Natural killer cell treated with Interleukin-12 subunit alpha and Interleukin-12 subunit beta and Interleukin-15 and Interleukin-18, amount 100 ng/mL, for 72 hours (primary cell): ENCODE measurements around the gene SDK1. TPM values are rescaled to one million over a fixed set of nuclear protein-coding genes. Genes with fewer than 3 reads are reported as not detected.
A peak's percentile ranks its signal among the peaks of the same experiment; 100 is the strongest.

ENCODE experiments used
- ATAC-seq, 2 donors: fragments of 150-1000 bp; cut with Tn5 transposase in 1 of 2; sonication (Bioruptor Pico), chemical (Tn5 transposase) in 1 of 2; 2 replicates each; pipeline ENCODE4 v1.10.0; 2021
- DNase-seq: peaks from one replicate; pipeline ENCODE4 v3.0.0; 2022; ENCODE audit warnings: low spot score
- H3K27ac Mint-ChIP-seq, 2 donors: 1 replicate in 1 of 2; 2 replicates in 1 of 2; pipeline ENCODE4 v1.8.0; 2022; ENCODE audit warnings: mixed read lengths in 2 of 2, mild to moderate bottlenecking in 1 of 2, moderate library complexity in 1 of 2
- H3K27me3 Mint-ChIP-seq, 2 donors: 1 replicate in 1 of 2; 2 replicates in 1 of 2; pipeline ENCODE4 v1.8.0; 2022; ENCODE audit warnings: mixed read lengths in 2 of 2
- H3K36me3 Mint-ChIP-seq: one replicate; pipeline ENCODE4 v1.8.0; 2022; ENCODE audit warnings: mixed read lengths
- H3K4me1 Mint-ChIP-seq, 2 donors: 1 replicate in 1 of 2; 2 replicates in 1 of 2; pipeline ENCODE4 v1.8.0; 2022; ENCODE audit warnings: low read depth in 2 of 2, mixed read lengths in 2 of 2, mild to moderate bottlenecking in 1 of 2
- H3K4me3 Mint-ChIP-seq: one replicate; pipeline ENCODE4 v1.8.0; 2022; ENCODE audit warnings: mixed read lengths
- H3K9me3 Mint-ChIP-seq: 2 replicates; pipeline ENCODE4 v1.8.0; 2022; ENCODE audit warnings: mixed read lengths
- total RNA-seq, 2 donors: library from RNA; stranded (reverse); gene quantifications; one replicate each; pipeline ENCODE4 v1.2.3, GENCODE V29; 2022

The SDK1 gene
- total RNA-seq, 2 donors from 2014 or later, result 0.20 to 0.40 TPM

- Mint-ChIP-seq H3K36me3 (no peaks in the 10 kb centered on the region), H3K9me3 (no peaks in the 10 kb centered on the region), H3K27me3 (peaks cover 0 to 3% of the 10 kb centered on the region in 2 donors), H3K4me1 (no peaks in the 10 kb centered on the region), H3K27ac (no peak overlapping the region), H3K4me3 (no peak overlapping the region)
- DNase-seq (no peak), ATAC-seq (no peak)
Observed at GRCh38 chr7:4131063-4131462, 830.0 kb downstream of the SDK1 start.

- no peaks in the 10 kb centered on the region for H3K36me3 Mint-ChIP-seq
- H3K9me3 Mint-ChIP-seq, result no peaks in the 10 kb centered on the region
- H3K27me3 Mint-ChIP-seq, result peaks cover 0 to 3% of the 10 kb centered on the region in 2 donors
- ATAC-seq (no peak), DNase-seq (no peak)
- H3K4me1 Mint-ChIP-seq, result no peaks in the 10 kb centered on the region
- no peak overlapping the region for H3K27ac Mint-ChIP-seq
- H3K4me3 Mint-ChIP-seq, result no peak overlapping the region
Observed at GRCh38 chr7:4132221-4132620, 831.2 kb downstream of the SDK1 start.

- H3K4me3 Mint-ChIP-seq, result no peak overlapping the region
- no peaks in the 10 kb centered on the region for H3K36me3 Mint-ChIP-seq
- no peak overlapping the region for H3K27ac Mint-ChIP-seq
- DNase-seq (no peak), ATAC-seq (no peak)
- no peaks in the 10 kb centered on the region for H3K9me3 Mint-ChIP-seq
- no peaks in the 10 kb centered on the region for H3K4me1 Mint-ChIP-seq
- no peaks in the 10 kb centered on the region for H3K27me3 Mint-ChIP-seq
Observed at GRCh38 chr7:4133491-4134044, 832.5 kb downstream of the SDK1 start.

- H3K4me1 Mint-ChIP-seq, result no peaks in the 10 kb centered on the region
- H3K27me3 Mint-ChIP-seq, result no peaks in the 10 kb centered on the region
- no peaks in the 10 kb centered on the region for H3K9me3 Mint-ChIP-seq
- DNase-seq, result no peak
- peak in 1 of 2 donors; percentile 13 for ATAC-seq
- H3K36me3 Mint-ChIP-seq, result no peaks in the 10 kb centered on the region
- H3K4me3 Mint-ChIP-seq, result no peak overlapping the region
- no peak overlapping the region for H3K27ac Mint-ChIP-seq
Observed at GRCh38 chr7:4134204-4134603, 833.2 kb downstream of the SDK1 start.

- no peak overlapping the region for H3K27ac Mint-ChIP-seq
- H3K4me3 Mint-ChIP-seq, result no peak overlapping the region
- H3K4me1 Mint-ChIP-seq, result no peaks in the 10 kb centered on the region
- H3K36me3 Mint-ChIP-seq, result no peaks in the 10 kb centered on the region
- ATAC-seq (peak in 1 of 2 donors; percentile 18), DNase-seq (no peak)
- no peaks in the 10 kb centered on the region for H3K27me3 Mint-ChIP-seq
- no peaks in the 10 kb centered on the region for H3K9me3 Mint-ChIP-seq
Observed at GRCh38 chr7:4134631-4135030, 833.6 kb downstream of the SDK1 start.

- ATAC-seq (no peak), DNase-seq (no peak)
- Mint-ChIP-seq H3K27ac (no peak overlapping the region), H3K36me3 (no peaks in the 10 kb centered on the region), H3K4me1 (no peaks in the 10 kb centered on the region), H3K9me3 (no peaks in the 10 kb centered on the region), H3K4me3 (no peak overlapping the region), H3K27me3 (no peaks in the 10 kb centered on the region)
Observed at GRCh38 chr7:4135301-4135700, 834.2 kb downstream of the SDK1 start.

- H3K27ac Mint-ChIP-seq, result no peak overlapping the region
- H3K4me3 Mint-ChIP-seq, result no peak overlapping the region
- H3K27me3 Mint-ChIP-seq, result no peaks in the 10 kb centered on the region
- no peaks in the 10 kb centered on the region for H3K36me3 Mint-ChIP-seq
- DNase-seq, result no peak
- no peaks in the 10 kb centered on the region for H3K4me1 Mint-ChIP-seq
- H3K9me3 Mint-ChIP-seq, result no peaks in the 10 kb centered on the region
- ATAC-seq, result no peak
Observed at GRCh38 chr7:4136036-4136435, 835.0 kb downstream of the SDK1 start.

GRCh38 chr7:4136501-4137110 is 835.6 kb downstream of the SDK1 start:
- Mint-ChIP-seq H3K27ac (no peak overlapping the region), H3K4me1 (no peaks in the 10 kb centered on the region), H3K4me3 (no peak overlapping the region), H3K27me3 (no peaks in the 10 kb centered on the region), H3K36me3 (no peaks in the 10 kb centered on the region), H3K9me3 (no peaks in the 10 kb centered on the region)
- ATAC-seq, result no peak
- no peak for DNase-seq

GRCh38 chr7:4137552-4137951 is 836.5 kb downstream of the SDK1 start:
- Mint-ChIP-seq H3K27ac (no peak overlapping the region), H3K4me3 (no peak overlapping the region)

GRCh38 chr7:4138866-4139265 is 837.8 kb downstream of the SDK1 start:
- Mint-ChIP-seq H3K4me3 (no peak overlapping the region), H3K27me3 (no peaks in the 10 kb centered on the region), H3K27ac (no peak overlapping the region), H3K4me1 (no peaks in the 10 kb centered on the region), H3K9me3 (no peaks in the 10 kb centered on the region), H3K36me3 (no peaks in the 10 kb centered on the region)
- ATAC-seq (no peak), DNase-seq (no peak)

More at GRCh38 chr7:4137552-4137951, 836.5 kb downstream of the SDK1 start:
- Mint-ChIP-seq H3K27me3 (no peaks in the 10 kb centered on the region), H3K36me3 (no peaks in the 10 kb centered on the region), H3K9me3 (no peaks in the 10 kb centered on the region), H3K4me1 (no peaks in the 10 kb centered on the region)
- ATAC-seq, result no peak
- DNase-seq, result no peak

GRCh38 chr7:4139656-4140625 is 838.9 kb downstream of the SDK1 start:
- ATAC-seq (no peak), DNase-seq (no peak)
- no peak overlapping the region for H3K27ac Mint-ChIP-seq
- no peak overlapping the region for H3K4me3 Mint-ChIP-seq
- H3K36me3 Mint-ChIP-seq, result no peaks in the 10 kb centered on the region
- peaks cover 0 to 7% of the 10 kb centered on the region in 2 donors for H3K4me1 Mint-ChIP-seq
- no peaks in the 10 kb centered on the region for H3K9me3 Mint-ChIP-seq
- peaks cover 5% of the 10 kb centered on the region in 2 donors for H3K27me3 Mint-ChIP-seq

GRCh38 chr7:4140933-4141332 is 839.9 kb downstream of the SDK1 start:
- H3K9me3 Mint-ChIP-seq, result no peaks in the 10 kb centered on the region
- no peaks in the 10 kb centered on the region for H3K36me3 Mint-ChIP-seq
- no peak for ATAC-seq
- H3K27me3 Mint-ChIP-seq, result peaks cover 8 to 9% of the 10 kb centered on the region in 2 donors
- H3K4me3 Mint-ChIP-seq, result no peak overlapping the region
- no peak overlapping the region for H3K27ac Mint-ChIP-seq
- DNase-seq, result no peak
- peaks cover 0 to 7% of the 10 kb centered on the region in 2 donors for H3K4me1 Mint-ChIP-seq

- Mint-ChIP-seq H3K4me1 (peaks cover 0 to 10% of the 10 kb centered on the region in 2 donors), H3K27ac (no peak overlapping the region), H3K36me3 (no peaks in the 10 kb centered on the region), H3K9me3 (no peaks in the 10 kb centered on the region), H3K27me3 (peaks cover 8 to 13% of the 10 kb centered on the region in 2 donors), H3K4me3 (no peak overlapping the region)
- ATAC-seq, result no peak
- DNase-seq, result no peak
Observed at GRCh38 chr7:4143006-4143405, 842.0 kb downstream of the SDK1 start.
